Measurements from ENCODE around the gene CNOT10.
"Not testable (repeated sequence)": the region's sequence is repeated elsewhere in the genome, so short reads cannot be mapped to it uniquely, and the experiment has no call there.

CNOT10 gene

GRCh38 chr3:32646761-32647160 is 38.2 kb upstream of the CNOT10 start:
- H3K36me3 ChIP-seq (ENCODE audit: control insufficient read depth in 2 of 2, insufficient read depth in 1 of 2, low read length in 2 of 2), result no peaks in the 10 kb centered on the region
- CTCF ChIA-PET, result interaction anchor here (0.7 kb wide), 1 partner anchor 255 kb away, joined by 3 read pairs; the partner anchor contains the start of gene CMTM7

GRCh38 chr3:32652337-32653100 is 32.5 kb upstream of the CNOT10 start:
- POLR2A ChIA-PET, result interaction anchor here (0.7 kb wide), 1 partner anchor 32 kb away, joined by 3 read pairs; the partner anchor contains the start of gene CNOT10
- H3K27ac ChIP-seq (ENCODE audit: extremely low read depth, low read depth, low read length), result not testable (repeated sequence)
- CTCF ChIA-PET, result interaction anchor here (0.7 kb wide), 1 partner anchor 132 kb away, joined by 3 read pairs; no protein-coding TSS in a partner anchor

More at GRCh38 chr3:32646761-32647160, 38.2 kb upstream of the CNOT10 start:
- Histone ChIP-seq H3K4me1 (ENCODE audit: control insufficient read depth, insufficient read depth, low read length) (no peaks in the 10 kb centered on the region), H3K4me3 (ENCODE audit: low read depth, low read length) (no peak overlapping the region), H3K9me3 (ENCODE audit: control insufficient read depth, insufficient read depth, low read depth, low read length) (no peaks in the 10 kb centered on the region), H3K27ac (ENCODE audit: extremely low read depth, low read depth, low read length) (no peak overlapping the region)
- POLR2A ChIA-PET, result no interaction called here
- TF ChIP-seq ZNF140 (tag by site-specific recombination; IDR thresholded peaks at IDR 0.05) (no peak), ZSCAN16 (tag by site-specific recombination; IDR thresholded peaks at IDR 0.05) (no peak), ZSCAN18 (tag by site-specific recombination; IDR thresholded peaks at IDR 0.05) (no peak), ZXDB (tag by site-specific recombination; IDR thresholded peaks at IDR 0.05) (no peak), ZNF266 (tag by site-specific recombination; IDR thresholded peaks at IDR 0.05; ENCODE audit: low read depth) (no peak), SALL2 (tag by site-specific recombination; IDR thresholded peaks at IDR 0.05; ENCODE audit: borderline replicate concordance) (no peak), ZNF704 (tag by site-specific recombination; IDR thresholded peaks at IDR 0.05) (no peak), ZNF433 (tag by site-specific recombination; IDR thresholded peaks at IDR 0.05; ENCODE audit: low read depth) (no peak), ZNF785 (tag by site-specific recombination; IDR thresholded peaks at IDR 0.05) (no peak), ZNF658 (tag by site-specific recombination; IDR thresholded peaks at IDR 0.05) (no peak), ZNF837 (tag by site-specific recombination; IDR thresholded peaks at IDR 0.05) (no peak), ELK4 (IDR thresholded peaks at IDR 0.05; ENCODE audit: borderline replicate concordance, low read depth, low read length) (no peak), REPIN1 (tag by site-specific recombination; IDR thresholded peaks at IDR 0.05; ENCODE audit: low read depth) (no peak), ZNF350 (tag by site-specific recombination; IDR thresholded peaks at IDR 0.05) (no peak), ZNF707 (tag by site-specific recombination; IDR thresholded peaks at IDR 0.05) (no peak), ZBTB48 (tag by site-specific recombination; IDR thresholded peaks at IDR 0.05) (no peak)

GRCh38 chr3:32655167-32655566 is 29.8 kb upstream of the CNOT10 start:
- POLR2A ChIA-PET, result no interaction called here
- no peak for TF ChIP-seq ZNF48 (tag by site-specific recombination; IDR thresholded peaks at IDR 0.05)
- no peak for TF ChIP-seq AEBP2 (tag by site-specific recombination; IDR thresholded peaks at IDR 0.05; ENCODE audit: borderline replicate concordance)
- TF ChIP-seq ZNF837 (tag by site-specific recombination; IDR thresholded peaks at IDR 0.05), result no peak
- no peak for TF ChIP-seq SCRT1 (tag by site-specific recombination; IDR thresholded peaks at IDR 0.05; ENCODE audit: borderline replicate concordance)
- TF ChIP-seq ZNF341 (tag by site-specific recombination; IDR thresholded peaks at IDR 0.05; ENCODE audit: low read depth), result no peak
- TF ChIP-seq ZNF169 (tag by site-specific recombination; IDR thresholded peaks at IDR 0.05), result no peak
- no peak for TF ChIP-seq MEIS1 (CRISPR knock-in tag; IDR thresholded peaks at IDR 0.05; ENCODE audit: borderline replicate concordance)
- no peak for TF ChIP-seq ZNF639 (tag by site-specific recombination; IDR thresholded peaks at IDR 0.05)
- no peak for TF ChIP-seq ZNF24 (tag by site-specific recombination; IDR thresholded peaks at IDR 0.05)

More at GRCh38 chr3:32652337-32653100, 32.5 kb upstream of the CNOT10 start:
- not testable (repeated sequence) for H3K9me3 ChIP-seq (ENCODE audit: control insufficient read depth, insufficient read depth, low read depth, low read length); H3K4me1 ChIP-seq (ENCODE audit: control insufficient read depth, insufficient read depth, low read length); H3K4me3 ChIP-seq (ENCODE audit: low read depth, low read length); H3K36me3 ChIP-seq (ENCODE audit: control insufficient read depth in 2 of 2, insufficient read depth in 1 of 2, low read length in 2 of 2)

More at GRCh38 chr3:32655167-32655566, 29.8 kb upstream of the CNOT10 start:
- Histone ChIP-seq H3K4me3 (ENCODE audit: low read depth, low read length) (no peak overlapping the region), H3K27ac (ENCODE audit: extremely low read depth, low read depth, low read length) (no peak overlapping the region), H3K4me1 (ENCODE audit: control insufficient read depth, insufficient read depth, low read length) (no peaks in the 10 kb centered on the region), H3K9me3 (ENCODE audit: control insufficient read depth, insufficient read depth, low read depth, low read length) (no peaks in the 10 kb centered on the region), H3K36me3 (ENCODE audit: control insufficient read depth in 2 of 2, insufficient read depth in 1 of 2, low read length in 2 of 2) (no peaks in the 10 kb centered on the region)
- CTCF ChIA-PET, result interaction anchor here (0.7 kb wide), 1 partner anchor 476 kb away, joined by 3 read pairs; no protein-coding TSS in a partner anchor

All from HEK293 (cell line).